Esophagus (tissue), 2 donors: ENCODE measurements around the gene GNB1L. TPM values are rescaled to one million over a fixed set of nuclear protein-coding genes. Genes with fewer than 3 reads are reported as not detected.
"Not testable (repeated sequence)": the region's sequence is repeated elsewhere in the genome, so short reads cannot be mapped to it uniquely, and the experiment has no call there.

ENCODE experiments used
- H3K27ac ChIP-seq, 2 donors: one replicate each; pipeline ENCODE4 v1.5.1; 2013; ENCODE audit warnings: low read depth in 2 of 2, mild to moderate bottlenecking in 2 of 2, inconsistent platforms in 1 of 2, low read length in 1 of 2, moderate library complexity in 1 of 2
- H3K27me3 ChIP-seq, 2 donors: one replicate each; pipeline ENCODE4 v1.6.1; 2013; ENCODE audit warnings: low read length in 2 of 2, control low read depth in 1 of 2, mild to moderate bottlenecking in 1 of 2; ENCODE audit not compliant: insufficient read depth in 2 of 2, control insufficient read depth in 1 of 2
- H3K36me3 ChIP-seq, 2 donors: one replicate each; pipeline ENCODE4 v1.6.1; 2013; ENCODE audit warnings: low read length in 1 of 2; ENCODE audit not compliant: control insufficient read depth in 2 of 2, insufficient read depth in 2 of 2
- H3K4me1 ChIP-seq, 2 donors: one replicate each; pipeline ENCODE4 v1.6.1; 2013; ENCODE audit warnings: low read length in 1 of 2; ENCODE audit not compliant: control insufficient read depth in 2 of 2, insufficient read depth in 2 of 2
- H3K4me3 ChIP-seq, 2 donors: one replicate each; pipeline ENCODE4 v1.5.1; 2013; ENCODE audit warnings: low read length in 2 of 2, mild to moderate bottlenecking in 2 of 2, low read depth in 1 of 2, moderate library complexity in 1 of 2
- H3K9me3 ChIP-seq, 2 donors: one replicate each; pipeline ENCODE4 v1.6.1; 2013; ENCODE audit warnings: mild to moderate bottlenecking in 2 of 2, low read depth in 1 of 2, low read length in 1 of 2, moderate library complexity in 1 of 2; ENCODE audit not compliant: control insufficient read depth in 2 of 2, insufficient read depth in 1 of 2
- whole genome bisulfite sequencing, 2 donors: extraction: QIAGEN DNeasy Blood & Tissue Kit; methylation state at CpG; one replicate each; pipeline ENCODE4 v1.1.7; 2013; 5-methylcytosine and 5-hydroxymethylcytosine counted together
- polyA plus RNA-seq, 2 donors: library from polyadenylated mRNA; stranded (reverse); fragments of 200-250 nt; gene quantifications; one replicate each; pipeline ENCODE4 v1.2.3, GENCODE V29; 2013
- donor health status: healthy with polysubstance abuse.
- donor health status: Bipolar disorder and iron deficiency.

The GNB1L gene
- polyA plus RNA-seq, 2 donors = 4.7 to 6.6 TPM

DNA sequence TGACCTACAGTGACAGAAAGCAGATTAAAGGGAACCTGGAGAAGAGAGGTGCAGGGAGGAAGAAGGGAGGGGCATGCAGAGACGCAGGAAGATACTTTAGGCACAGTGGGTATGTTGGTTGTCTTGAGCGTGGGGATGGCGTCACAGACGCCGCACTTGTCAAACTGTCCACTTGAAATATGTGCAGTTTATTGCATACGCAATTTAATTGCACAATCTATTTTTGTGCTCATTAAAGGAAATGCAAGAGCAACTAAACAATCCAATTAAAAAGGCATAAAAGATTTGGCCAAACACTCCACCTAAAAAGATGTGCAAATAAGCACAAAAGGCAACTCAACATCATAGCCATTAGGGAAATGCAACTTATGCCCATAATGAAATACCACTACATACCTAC, 16.8 kb downstream of the GNB1L start:
- H3K36me3 ChIP-seq = no peaks in the 10 kb centered on the region
- no peaks in the 10 kb centered on the region for H3K9me3 ChIP-seq
- no peak overlapping the region for H3K4me3 ChIP-seq
- 94% methylated on average over 6 of the region's 6 CpGs for WGBS, 2 donors
- H3K4me1 ChIP-seq = no peaks in the 10 kb centered on the region
- H3K27ac ChIP-seq = no peak overlapping the region
- no peaks in the 10 kb centered on the region for H3K27me3 ChIP-seq

DNA sequence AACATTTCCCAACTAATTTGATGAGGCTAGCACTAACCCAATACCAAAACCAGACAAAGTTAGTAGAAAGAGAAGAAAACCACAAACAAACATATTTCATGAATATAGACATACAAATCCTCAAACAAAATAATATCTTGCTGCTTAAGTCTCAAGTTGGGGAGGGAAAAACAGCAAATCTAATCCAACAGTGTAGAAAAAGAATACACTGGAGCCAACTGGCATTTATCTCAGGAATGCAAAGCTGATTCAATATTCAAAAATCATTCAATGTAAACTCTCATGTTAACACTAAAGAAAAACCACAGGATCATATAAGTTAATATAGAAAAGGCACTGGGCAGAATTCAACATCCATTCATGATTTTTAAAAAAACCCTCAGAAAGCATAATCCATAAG, 18.2 kb downstream of the GNB1L start:
- no peaks in the 10 kb centered on the region for H3K27me3 ChIP-seq
- no peaks in the 10 kb centered on the region for H3K9me3 ChIP-seq
- no peak overlapping the region for H3K4me3 ChIP-seq
- H3K27ac ChIP-seq = no peak overlapping the region
- no peaks in the 10 kb centered on the region for H3K36me3 ChIP-seq
- no peaks in the 10 kb centered on the region for H3K4me1 ChIP-seq

DNA sequence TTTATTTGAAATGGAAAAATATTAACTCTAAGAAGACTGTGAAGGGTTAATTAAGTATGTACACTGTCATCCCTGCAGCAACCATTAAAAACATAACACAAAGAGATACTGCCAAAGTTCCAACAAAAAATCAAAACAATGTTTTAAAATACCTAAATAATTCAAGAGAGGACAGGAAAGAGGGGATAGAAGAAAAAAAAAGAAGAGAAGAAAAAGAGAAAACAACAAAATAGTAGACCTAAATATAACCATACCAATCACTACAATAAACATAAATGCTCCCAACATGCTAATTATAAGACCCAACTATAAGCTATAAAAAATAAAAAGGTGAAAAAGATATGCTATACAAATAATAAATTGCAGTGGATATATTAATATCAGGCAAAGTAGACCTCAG, 20.1 kb downstream of the GNB1L start:
- Histone ChIP-seq H3K27me3 (no peaks in the 10 kb centered on the region), H3K4me3 (no peak overlapping the region)

DNA sequence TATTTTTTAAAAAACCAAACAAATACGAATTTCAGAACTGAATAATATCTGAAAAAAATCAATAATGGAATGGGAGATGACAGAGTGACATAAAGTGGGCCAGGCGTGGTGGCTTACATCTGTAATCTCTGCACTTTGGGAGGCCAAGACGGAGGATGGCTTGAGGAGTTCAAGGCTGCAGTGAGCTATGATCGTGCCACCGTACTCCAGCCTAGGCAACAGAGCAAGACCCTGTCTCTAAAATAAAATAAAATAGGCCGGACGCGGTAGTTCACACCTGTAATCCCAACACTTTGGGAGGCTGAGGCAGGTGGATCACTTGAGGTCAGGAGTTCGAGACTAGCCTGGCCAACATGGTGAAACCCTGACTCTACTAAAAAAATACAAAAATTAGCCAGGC, 21.3 kb downstream of the GNB1L start:
- 87 to 93% methylated on average over 9 of the region's 9 CpGs for WGBS, 2 donors
- H3K4me1 ChIP-seq, H3K36me3 ChIP-seq, H3K4me3 ChIP-seq, H3K27me3 ChIP-seq, H3K9me3 ChIP-seq, H3K27ac ChIP-seq: not testable (repeated sequence)

More for the DNA sequence above, 20.1 kb downstream of the GNB1L start:
- H3K27ac ChIP-seq = no peak overlapping the region
- no peaks in the 10 kb centered on the region for H3K36me3 ChIP-seq
- no peaks in the 10 kb centered on the region for H3K9me3 ChIP-seq
- no peaks in the 10 kb centered on the region for H3K4me1 ChIP-seq

DNA sequence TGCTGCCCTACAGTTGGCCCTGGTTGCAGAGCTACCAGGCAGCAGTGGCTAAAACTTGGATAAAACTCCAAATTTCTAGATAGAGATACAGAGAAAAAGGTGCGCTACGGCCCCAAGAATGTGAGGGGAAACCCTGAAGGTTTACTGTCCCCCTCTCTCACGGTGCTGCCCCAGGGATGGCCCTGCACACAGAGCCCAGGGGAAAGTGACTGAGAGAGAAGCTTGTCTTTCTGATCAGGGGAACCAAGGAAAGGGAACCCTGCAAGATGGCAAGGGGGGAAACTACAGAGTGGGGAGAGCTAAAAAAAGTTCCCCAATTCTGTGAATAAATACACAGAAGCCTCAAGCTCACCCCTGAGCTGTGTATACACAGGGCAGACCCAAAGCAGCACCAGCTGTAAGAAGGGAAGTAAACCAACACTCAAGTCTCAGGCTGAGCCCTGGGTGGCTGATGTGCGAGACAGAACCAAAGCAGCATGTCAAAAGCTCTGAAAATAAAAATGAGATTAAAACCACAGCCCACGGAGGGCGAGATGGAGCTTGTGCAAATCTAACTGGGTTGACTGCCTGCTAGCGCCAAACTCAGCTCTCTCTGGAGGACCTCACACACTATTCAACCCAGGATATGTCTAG, 22.1 kb downstream of the GNB1L start:
- Histone ChIP-seq H3K27ac (no peak overlapping the region), H3K27me3 (no peaks in the 10 kb centered on the region), H3K36me3 (no peaks in the 10 kb centered on the region), H3K4me1 (no peaks in the 10 kb centered on the region), H3K9me3 (no peaks in the 10 kb centered on the region), H3K4me3 (no peak overlapping the region)
- WGBS, 2 donors = 56 to 65% methylated on average over 7 of the region's 7 CpGs

DNA sequence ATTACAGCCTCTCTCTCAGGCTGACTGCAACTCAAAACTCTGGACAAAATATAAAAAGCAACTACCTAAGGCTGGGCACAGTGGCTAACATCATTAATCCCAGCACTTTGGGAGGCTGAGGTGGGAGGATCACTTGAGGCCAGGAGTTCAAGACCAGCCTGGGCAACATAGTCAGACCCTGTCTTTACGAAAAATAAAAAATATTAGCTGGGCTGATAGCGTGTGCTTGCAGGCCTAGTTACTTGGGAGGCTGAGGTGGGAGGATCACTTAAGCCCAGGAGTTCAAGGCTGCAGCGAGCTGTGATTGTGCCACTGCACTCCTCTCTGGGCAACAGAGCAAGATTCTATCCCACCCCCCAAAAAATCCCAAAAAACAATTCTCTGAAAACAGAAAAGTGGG, 22.7 kb downstream of the GNB1L start:
- not testable (repeated sequence) for H3K36me3 ChIP-seq, H3K27ac ChIP-seq, H3K4me1 ChIP-seq, H3K9me3 ChIP-seq, H3K4me3 ChIP-seq, H3K27me3 ChIP-seq
- 86 to 91% methylated on average over 3 of the region's 3 CpGs for WGBS, 2 donors

DNA sequence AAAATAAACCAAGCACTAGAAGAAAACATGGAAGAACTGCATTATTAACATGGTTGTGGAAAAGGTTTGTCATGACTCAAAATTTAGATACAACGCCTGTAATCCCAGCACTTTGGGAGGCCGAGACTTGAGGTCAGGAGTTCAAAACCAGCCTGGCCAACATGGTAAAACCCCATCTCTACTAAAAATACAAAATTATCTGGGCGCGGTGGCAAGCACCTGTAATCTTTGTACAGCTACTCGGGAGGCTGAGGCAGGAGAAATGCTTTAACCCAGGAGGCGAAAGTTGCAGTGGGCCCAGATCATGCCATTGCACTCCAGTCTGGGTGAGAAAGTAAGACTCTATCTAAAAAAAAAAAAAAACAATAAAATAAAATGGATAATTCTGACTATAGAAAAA, 23.7 kb downstream of the GNB1L start:
- 96 to 98% methylated on average over 6 of the region's 6 CpGs for WGBS, 2 donors
- H3K9me3 ChIP-seq = no peaks in the 10 kb centered on the region
- H3K27ac ChIP-seq = no peak overlapping the region
- peaks cover 0 to under 1% of the 10 kb centered on the region in 2 donors for H3K4me1 ChIP-seq
- H3K4me3 ChIP-seq = no peak overlapping the region
- no peaks in the 10 kb centered on the region for H3K36me3 ChIP-seq
- no peaks in the 10 kb centered on the region for H3K27me3 ChIP-seq

DNA sequence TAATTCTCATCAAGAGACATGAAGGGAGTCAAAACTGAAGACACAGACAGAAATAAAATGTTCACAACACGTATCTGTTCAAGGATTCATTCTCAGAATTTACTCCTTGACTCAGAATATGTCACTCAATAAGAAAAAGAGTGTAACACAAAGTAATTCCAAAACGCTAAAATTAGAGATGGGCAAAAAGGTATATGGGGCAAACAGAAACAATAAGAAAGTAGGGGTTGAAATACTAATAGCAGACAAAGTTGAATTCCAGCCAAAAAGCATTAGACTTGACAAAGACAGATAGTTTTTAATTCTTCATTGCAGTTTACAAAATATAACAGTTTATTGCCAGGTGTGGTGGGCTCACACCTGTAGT, 26.7 kb downstream of the GNB1L start:
- H3K36me3 ChIP-seq = no peaks in the 10 kb centered on the region
- H3K9me3 ChIP-seq = no peaks in the 10 kb centered on the region
- H3K4me1 ChIP-seq = peaks cover 0 to 18% of the 10 kb centered on the region in 2 donors
- no peak overlapping the region for H3K4me3 ChIP-seq
- no peak overlapping the region for H3K27ac ChIP-seq
- no peaks in the 10 kb centered on the region for H3K27me3 ChIP-seq
- WGBS, 2 donors = 78 to 80% methylated on average over 2 of the region's 2 CpGs

DNA sequence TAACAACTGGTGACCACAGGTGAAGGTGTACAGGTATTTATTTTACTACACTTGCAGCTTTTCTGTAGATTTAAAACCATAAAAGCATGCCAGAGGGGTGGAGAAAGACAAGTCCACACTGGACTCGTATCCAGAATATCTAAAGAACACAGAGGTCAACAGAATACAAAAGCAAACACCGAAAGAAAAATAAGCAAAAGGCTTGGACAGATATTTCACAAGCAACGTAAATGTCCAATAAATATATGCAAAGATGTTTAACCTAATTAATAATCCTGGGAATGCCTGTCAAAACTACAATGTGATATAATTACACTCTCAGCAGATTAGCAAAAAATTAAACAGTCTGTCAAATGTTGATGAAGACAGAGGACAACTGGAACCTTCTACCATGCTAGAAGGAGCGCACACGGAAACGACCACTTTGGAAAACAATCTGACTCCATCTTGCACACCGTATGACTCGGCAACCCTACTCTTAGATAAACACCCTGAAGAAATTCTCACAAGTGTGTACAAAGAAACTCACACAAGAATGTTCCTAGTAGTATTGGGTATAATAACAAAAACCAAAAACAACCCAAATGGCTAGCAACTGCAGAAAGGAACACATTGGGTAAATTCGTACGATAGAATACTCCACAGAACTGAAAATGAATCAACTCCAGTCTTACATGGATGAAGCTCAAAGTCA, 27.2 kb downstream of the GNB1L start:
- H3K9me3 ChIP-seq = no peaks in the 10 kb centered on the region
- WGBS, 2 donors = 53 to 58% methylated on average over 10 of the region's 10 CpGs
- no peaks in the 10 kb centered on the region for H3K36me3 ChIP-seq
- H3K4me1 ChIP-seq = peaks cover 0 to 18% of the 10 kb centered on the region in 2 donors
- no peak overlapping the region for H3K27ac ChIP-seq
- no peaks in the 10 kb centered on the region for H3K27me3 ChIP-seq
- no peak overlapping the region for H3K4me3 ChIP-seq

DNA sequence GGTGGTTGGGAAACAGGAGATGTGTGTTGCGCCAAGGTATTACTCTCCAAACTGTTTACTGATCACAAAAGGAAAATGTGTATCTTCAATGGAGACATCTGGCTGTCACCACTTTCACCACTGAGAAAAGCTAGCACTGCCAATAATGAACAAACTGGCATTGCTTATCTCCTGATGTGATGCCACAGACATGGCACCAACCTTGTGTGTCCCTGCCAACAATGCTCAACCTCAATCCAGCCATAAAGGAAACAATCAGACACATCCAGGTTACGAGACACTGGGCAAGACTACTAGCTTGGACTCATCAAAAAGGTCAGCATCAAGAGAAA, 28.1 kb downstream of the GNB1L start:
- H3K4me3 ChIP-seq = no peak overlapping the region
- H3K27me3 ChIP-seq = no peaks in the 10 kb centered on the region
- no peaks in the 10 kb centered on the region for H3K9me3 ChIP-seq
- 48 to 91% methylated on average over 2 of the region's 2 CpGs for WGBS, 2 donors
- H3K27ac ChIP-seq = no peak overlapping the region
- peaks cover 0 to 18% of the 10 kb centered on the region in 2 donors for H3K4me1 ChIP-seq
- H3K36me3 ChIP-seq = no peaks in the 10 kb centered on the region
